ENCODE results near the gene CCNT1.

DNA sequence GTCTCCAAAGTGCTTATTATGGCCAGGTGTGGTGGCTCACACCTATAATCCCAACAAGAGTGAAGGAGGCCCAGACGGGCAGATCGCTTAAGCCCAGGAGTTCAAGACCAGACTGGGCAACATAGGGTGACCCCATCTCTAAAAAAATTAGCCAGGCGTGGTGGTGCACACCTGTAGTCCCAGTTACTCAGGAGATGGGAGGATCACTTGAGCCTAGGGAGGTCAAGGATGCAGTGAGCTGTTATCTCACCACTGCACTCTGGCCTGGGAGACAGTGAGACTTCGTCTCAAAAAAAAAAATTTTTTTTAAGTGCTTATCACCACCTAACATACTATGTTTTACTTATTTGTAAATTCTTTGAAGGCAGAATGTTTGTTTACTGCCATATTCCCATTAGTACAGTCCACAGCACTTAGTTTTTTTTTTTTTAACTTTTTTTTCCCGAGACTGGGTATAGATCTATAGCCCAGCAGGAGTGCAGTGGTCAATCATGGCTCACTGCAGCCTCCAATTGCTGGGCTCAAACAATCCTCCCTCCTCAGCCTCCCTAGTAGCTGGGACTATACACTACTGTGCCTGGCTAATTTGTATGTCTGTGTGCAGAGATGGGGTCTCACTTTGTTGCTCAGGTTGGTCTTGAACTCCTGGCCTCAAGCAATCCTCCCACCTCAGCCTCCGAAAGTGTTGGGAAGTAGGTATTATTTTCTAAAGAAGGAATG, 29.7 kb downstream of the CCNT1 start:
- TF ChIP-seq CTCF (IDR thresholded peaks at IDR 0.05 in 2 of 3, conservative IDR thresholded peaks at IDR 0.05 in 1 of 3; ENCODE audit: control insufficient read depth in 2 of 3, extremely low read depth in 1 of 3, insufficient read depth in 1 of 3, low read depth in 3 of 3, low read length in 3 of 3) (no peak), POLR2A (IDR thresholded peaks at IDR 0.05; ENCODE audit: low read depth, low read length) (no peak), EP300 (IDR thresholded peaks at IDR 0.05; ENCODE audit: borderline replicate concordance in 1 of 2, control insufficient read depth in 1 of 2, low read depth in 2 of 2, low read length in 2 of 2) (no peak), SRF (IDR thresholded peaks at IDR 0.05; ENCODE audit: low read depth in 2 of 2, low read length in 2 of 2) (no peak), RCOR1 (conservative IDR thresholded peaks at IDR 0.05; ENCODE audit: low read depth, low read length) (no peak), BACH1 (IDR thresholded peaks at IDR 0.05; ENCODE audit: borderline replicate concordance) (no peak), MEF2A (IDR thresholded peaks at IDR 0.05; ENCODE audit: insufficient read depth, low read depth, low read length) (no peak), ATF3 (IDR thresholded peaks at IDR 0.05; ENCODE audit: borderline replicate concordance, extremely low read depth, low read depth, low read length) (no peak), KDM1A (IDR thresholded peaks at IDR 0.05; ENCODE audit: borderline replicate concordance) (no peak), ZNF384 (IDR thresholded peaks at IDR 0.05; ENCODE audit: borderline replicate concordance, low read depth, low read length) (no peak), EZH2 (IDR thresholded peaks at IDR 0.05; ENCODE audit: borderline replicate concordance, control insufficient read depth, low read depth, low read length) (no peak), HDGF (IDR thresholded peaks at IDR 0.05) (no peak)
- TF ChIP-seq, protein P1, sequence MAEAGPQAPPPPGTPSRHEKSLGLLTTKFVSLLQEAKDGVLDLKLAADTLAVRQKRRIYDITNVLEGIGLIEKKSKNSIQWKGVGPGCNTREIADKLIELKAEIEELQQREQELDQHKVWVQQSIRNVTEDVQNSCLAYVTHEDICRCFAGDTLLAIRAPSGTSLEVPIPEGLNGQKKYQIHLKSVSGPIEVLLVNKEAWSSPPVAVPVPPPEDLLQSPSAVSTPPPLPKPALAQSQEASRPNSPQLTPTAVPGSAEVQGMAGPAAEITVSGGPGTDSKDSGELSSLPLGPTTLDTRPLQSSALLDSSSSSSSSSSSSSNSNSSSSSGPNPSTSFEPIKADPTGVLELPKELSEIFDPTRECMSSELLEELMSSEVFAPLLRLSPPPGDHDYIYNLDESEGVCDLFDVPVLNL (IDR thresholded peaks at IDR 0.05; ENCODE audit: low read depth, low read length) = no peak
- TF ChIP-seq, protein P2, sequence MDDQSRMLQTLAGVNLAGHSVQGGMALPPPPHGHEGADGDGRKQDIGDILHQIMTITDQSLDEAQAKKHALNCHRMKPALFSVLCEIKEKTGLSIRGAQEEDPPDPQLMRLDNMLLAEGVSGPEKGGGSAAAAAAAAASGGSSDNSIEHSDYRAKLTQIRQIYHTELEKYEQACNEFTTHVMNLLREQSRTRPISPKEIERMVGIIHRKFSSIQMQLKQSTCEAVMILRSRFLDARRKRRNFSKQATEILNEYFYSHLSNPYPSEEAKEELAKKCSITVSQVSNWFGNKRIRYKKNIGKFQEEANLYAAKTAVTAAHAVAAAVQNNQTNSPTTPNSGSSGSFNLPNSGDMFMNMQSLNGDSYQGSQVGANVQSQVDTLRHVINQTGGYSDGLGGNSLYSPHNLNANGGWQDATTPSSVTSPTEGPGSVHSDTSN (IDR thresholded peaks at IDR 0.05; ENCODE audit: insufficient replicate concordance, low read depth, low read length) = no peak
